Panc1 (cell line): ENCODE data around the gene NEUROG2.

Experiments
- CTCF ChIP-seq: fragments of 450-650 bp; IDR thresholded peaks from 2 replicates; pipeline ENCODE4 v1.5.1; 2017; ENCODE audit warnings: mild to moderate bottlenecking
- POLR2AphosphoS5 ChIP-seq: IDR thresholded peaks from 2 replicates; pipeline ENCODE4 v1.6.1; 2012; ENCODE audit warnings: mild to moderate bottlenecking, low read depth, low read length, moderate library complexity
- REST ChIP-seq, 2 experiments: IDR thresholded peaks; 2 replicates each; pipeline ENCODE4 v1.6.1; 2011 to 2012; ENCODE audit warnings: low read depth in 2 of 2, control low read depth in 1 of 2, low read length in 1 of 2, mild to moderate bottlenecking in 1 of 2, moderate library complexity in 1 of 2; ENCODE audit not compliant: insufficient read depth in 1 of 2
- TCF7L2 ChIP-seq: IDR thresholded peaks from 2 replicates; pipeline ENCODE4 v1.6.1; 2011; ENCODE audit warnings: mild to moderate bottlenecking, low read depth, low read length, inconsistent platforms

GRCh38 chr4:112517911-112518310 lies 1.9 kb upstream of the NEUROG2 start:
- no peak for TF ChIP-seq CTCF
- no peak for TF ChIP-seq REST (IDR thresholded peaks at IDR 0.05; ENCODE audit: insufficient read depth in 1 of 2, low read depth in 2 of 2, low read length in 1 of 2)
- no peak for TF ChIP-seq TCF7L2
- TF ChIP-seq POLR2AphosphoS5, result no peak
